CD4-positive, alpha-beta T cell treated with Interleukin-10 for 1 hour (primary cell): ENCODE results near the gene CCDC92.

ENCODE experiments used
- DNase-seq: peaks from one replicate; pipeline ENCODE4 v3.0.0-alpha.2; 2020

Gene CCDC92

DNA sequence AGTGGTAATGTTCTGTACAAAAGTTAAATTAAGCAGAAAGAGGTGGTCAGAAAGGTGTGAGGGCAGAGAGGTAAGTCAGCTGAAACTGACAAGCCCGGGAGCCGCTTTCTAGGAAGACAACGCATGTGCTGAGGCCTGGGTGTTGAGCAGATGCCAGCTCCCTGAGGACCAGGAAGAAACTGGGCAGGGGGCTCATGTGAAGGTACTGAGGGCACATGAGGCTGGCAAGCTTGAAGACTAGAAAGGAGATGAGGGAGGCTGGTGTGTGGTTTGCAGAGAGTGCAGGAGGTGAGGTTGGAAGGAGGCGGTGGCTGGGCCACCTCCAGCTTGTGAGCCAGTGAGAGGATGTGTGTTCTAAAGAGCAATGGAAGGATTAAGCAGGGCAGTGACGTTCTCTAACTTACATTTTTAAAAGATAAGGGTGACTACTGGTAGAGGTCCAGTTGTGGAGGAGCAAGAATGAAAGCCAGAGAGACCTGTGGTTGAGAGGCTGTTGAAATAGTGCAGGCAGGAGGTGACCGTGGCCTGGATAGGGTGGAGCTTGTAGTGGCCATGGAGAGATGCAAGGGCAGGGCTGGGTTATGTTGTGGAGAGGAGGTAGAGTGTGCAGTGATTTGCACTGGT is 29.5 kb upstream of the CCDC92 start:
- DNase-seq: no peak

DNA sequence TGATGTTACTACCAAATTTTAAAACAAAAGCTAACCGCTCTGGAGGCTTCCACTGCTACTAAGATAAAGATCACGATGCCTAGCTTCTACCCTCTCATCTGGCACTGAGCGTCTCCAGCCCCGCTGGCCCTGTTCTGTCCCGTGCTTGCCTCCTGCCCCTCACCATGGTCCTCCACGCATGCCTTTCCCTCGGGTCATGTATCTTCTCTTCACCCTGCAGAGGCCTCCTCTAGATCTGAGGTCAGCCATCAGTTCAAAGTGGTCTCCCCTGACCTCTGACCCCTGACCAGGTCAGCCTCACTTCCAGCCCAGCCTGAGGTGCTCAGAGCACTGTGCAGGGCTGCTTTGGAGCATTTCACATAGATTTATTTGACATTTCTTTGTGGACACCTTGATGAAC is 28.7 kb upstream of the CCDC92 start:
- no peak for DNase-seq

GRCh38 chr12:124000111-124000510 is 27.5 kb upstream of the CCDC92 start:
- no peak for DNase-seq

DNA sequence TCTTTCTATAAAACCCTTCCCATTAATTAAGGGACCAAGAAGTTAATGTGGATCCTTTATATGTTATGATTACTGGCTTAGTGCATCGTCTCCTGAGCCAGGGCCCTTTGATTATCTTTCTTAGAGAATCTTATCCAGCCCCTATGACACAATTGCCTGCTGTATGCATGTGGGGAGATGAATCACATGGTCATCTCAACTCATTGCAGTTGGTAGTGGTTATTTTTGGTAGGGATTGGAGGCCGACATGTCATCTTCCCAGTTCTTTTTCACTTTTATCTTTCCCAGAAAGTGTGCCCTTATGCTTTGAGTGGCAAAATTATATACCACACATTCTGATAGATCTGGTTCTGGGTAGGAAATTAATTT is 26.3 kb upstream of the CCDC92 start:
- no peak for DNase-seq

GRCh38 chr12:123998344-123998990 is 25.8 kb upstream of the CCDC92 start:
- DNase-seq: no peak

GRCh38 chr12:123997908-123998307 is 25.3 kb upstream of the CCDC92 start:
- no peak for DNase-seq

- DNase-seq: no peak
These were observed 24.6 kb upstream of the CCDC92 start for GRCh38 chr12:123997033-123997822.

DNA sequence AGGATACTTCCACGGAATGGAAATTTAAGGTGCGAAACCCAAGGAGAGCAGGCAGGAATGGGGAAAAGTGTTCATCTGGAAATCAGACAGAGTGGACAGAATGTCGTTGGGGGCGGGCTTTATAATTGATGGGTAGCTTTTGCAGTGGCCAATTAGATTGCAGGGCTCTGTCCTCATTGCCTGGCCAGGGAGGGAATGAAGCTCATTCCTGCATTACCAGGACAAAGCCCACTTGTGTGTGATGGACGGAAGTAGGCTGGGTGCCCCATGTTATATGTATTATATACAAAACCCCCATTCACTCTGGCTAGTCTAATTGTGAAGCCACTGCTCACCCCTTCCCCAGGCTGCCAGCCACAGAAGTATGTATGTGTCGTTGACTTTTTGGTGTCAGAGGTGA is 23.9 kb upstream of the CCDC92 start:
- DNase-seq: no peak

DNA sequence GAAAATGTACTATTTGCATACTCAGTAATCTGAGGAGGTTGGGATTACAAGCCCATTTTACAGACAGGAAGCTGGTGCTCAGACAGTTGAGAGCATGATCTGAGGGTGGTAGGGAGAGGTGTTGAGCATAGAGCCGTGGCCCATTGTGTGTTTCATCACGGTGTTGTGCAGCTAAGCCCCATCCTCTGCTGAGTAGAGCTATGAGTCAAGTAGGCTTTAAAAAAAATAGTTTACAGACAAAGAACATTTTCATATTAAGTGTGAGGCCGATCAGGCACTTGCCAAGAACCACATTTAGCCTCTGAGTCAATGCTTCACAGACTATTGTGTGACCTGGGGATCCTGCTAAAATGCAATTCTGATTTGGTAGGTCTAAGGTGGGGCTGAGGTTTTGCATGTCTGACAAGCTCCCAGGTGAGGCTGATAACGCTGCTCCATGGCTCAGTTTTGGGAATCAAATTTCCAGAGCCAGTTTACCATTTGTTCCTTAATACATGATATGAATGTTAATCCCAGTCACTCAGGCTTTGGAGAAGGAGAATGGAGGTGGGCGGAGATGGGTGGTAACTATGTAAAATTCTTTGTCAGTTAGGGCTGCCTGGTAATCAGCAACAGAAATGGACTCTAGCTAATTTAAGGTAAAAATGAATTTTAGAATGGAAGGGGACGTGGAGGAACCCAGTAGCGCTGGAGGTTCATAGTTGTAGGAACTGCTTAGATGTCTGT is 22.6 kb upstream of the CCDC92 start:
- no peak for DNase-seq

GRCh38 chr12:123992118-123992825 is 19.6 kb upstream of the CCDC92 start:
- no peak for DNase-seq

DNA sequence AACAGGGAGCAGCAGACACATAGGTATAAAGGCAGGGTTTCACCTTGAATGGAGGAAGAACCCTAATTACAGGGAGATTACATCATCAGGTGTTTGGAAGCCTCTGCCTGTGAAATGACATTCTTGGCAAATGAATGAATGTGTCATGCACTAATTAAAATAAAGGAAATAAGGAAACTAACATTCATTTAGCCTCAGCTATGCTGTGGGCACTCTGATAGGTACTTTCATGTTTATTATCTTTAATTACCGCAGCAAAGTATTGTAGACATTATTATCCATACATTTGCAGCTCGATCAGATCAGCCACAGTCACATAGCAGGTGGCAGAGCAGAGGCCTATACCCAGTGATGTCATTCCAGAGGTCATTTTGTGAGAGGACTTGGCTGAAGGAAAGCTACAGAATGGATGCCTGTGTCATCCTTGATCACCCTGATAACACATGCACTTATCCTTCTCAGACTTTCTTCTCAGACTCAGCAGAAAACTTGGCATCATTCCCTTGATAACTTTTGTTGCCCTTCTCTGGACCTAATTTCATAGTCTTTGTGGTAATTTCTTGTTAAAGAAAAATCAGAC is 18.8 kb upstream of the CCDC92 start:
- no peak for DNase-seq

DNA sequence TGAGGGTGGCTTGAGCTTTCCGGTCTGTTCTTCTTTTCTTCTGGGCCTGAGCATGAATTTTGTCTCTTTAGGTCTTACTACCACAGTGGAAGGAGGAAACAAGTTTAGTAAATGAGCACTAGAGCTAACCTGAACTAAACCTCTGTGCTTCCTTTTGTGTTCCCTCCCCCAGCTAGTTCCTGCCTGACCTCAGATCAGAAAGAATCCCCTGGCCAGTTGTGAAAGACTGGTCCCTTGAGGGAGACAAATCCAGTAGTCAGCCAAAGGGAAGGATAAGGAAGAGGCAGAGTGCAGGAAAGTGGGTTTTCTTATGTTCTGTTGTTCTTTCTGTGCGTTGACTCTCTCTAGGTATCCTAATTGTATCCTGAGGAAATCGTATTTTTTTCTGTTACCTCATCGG is 17.9 kb upstream of the CCDC92 start:
- DNase-seq: no peak

- DNase-seq: no peak
These were observed 17.1 kb upstream of the CCDC92 start for GRCh38 chr12:123989753-123990152.

- no peak for DNase-seq
These were observed 16.5 kb upstream of the CCDC92 start for GRCh38 chr12:123989168-123989567.

DNA sequence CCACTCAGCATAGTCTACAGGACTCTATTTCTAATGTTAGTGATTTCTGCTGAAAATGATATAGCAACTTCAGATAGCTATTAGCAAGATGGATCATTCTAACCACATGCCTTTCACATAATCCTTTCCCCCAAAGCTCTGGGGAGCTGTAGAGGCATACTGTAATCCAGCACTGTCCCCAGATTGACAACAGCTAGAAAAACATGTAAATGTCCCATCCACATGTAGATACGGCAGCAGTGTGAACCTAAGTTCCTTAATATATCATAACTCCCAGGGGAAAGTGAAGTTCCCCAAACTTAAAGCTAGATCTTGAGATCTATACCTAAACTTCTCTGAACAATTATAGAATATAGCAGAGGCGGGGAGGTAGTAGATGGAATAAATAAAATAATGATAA is 14.4 kb upstream of the CCDC92 start:
- DNase-seq: no peak

DNA sequence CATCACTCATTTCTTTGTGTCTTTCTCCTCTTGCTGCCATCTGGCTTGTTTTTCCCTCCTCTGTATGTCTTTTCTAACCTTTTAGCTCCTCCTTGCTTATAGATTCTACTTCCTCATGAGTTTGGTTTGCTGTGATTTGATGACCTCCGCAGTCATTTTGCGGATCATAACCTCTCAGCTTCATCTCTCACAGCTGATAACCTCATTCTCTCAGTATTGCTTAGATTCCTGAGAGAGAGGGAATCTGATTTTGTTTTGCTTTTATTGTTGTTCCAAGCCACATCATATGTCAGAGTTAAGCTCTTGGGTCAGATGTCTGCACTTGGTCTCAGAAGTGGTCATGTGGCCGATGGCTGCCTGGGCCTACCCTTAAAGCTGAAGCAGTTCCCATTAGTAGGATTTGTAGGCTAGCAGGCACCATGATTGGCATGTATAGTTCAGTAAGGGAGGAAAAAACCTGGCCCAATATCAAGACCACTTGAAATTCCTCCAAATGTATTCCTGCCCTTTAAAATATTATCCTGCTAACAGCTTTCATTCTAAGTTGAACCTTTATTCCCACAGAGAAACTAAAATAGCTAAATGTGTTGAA is 13.8 kb upstream of the CCDC92 start:
- DNase-seq: no peak

GRCh38 chr12:123984903-123985302 is 12.3 kb upstream of the CCDC92 start:
- no peak for DNase-seq

DNA sequence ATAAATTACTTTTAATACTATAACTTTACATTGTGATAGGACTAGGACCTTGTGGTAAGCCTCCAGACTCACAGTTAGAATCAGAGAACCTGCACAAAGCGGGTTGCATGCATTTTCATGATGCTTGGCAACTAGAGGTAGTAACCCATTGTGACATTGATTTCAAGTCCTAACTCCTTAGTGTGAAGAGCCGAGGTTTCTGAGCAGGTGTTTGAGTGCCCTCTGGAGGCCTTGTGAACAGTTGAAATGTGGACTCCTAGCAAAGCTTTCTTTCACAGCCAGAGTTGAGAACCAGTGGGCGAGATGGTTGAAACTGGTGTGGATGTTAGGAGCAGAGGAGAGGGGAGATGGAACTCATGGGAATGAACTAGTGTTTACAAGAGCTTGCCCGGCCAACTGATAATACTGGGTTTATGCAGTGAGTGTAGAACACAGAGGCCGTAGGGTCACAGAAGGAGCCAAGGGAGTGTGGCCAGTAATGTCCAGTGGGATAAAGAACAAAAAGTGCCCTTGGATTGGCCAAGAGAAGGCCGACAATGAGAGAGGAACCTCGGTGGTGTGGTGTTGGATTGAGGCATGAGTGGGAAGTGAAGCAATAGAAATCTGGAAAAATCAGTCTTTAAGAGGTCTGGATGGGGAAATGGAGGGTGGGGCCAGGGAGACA is 11.3 kb upstream of the CCDC92 start:
- peak; percentile 70 for DNase-seq

GRCh38 chr12:123982269-123982668 is 9.6 kb upstream of the CCDC92 start:
- DNase-seq: no peak

DNA sequence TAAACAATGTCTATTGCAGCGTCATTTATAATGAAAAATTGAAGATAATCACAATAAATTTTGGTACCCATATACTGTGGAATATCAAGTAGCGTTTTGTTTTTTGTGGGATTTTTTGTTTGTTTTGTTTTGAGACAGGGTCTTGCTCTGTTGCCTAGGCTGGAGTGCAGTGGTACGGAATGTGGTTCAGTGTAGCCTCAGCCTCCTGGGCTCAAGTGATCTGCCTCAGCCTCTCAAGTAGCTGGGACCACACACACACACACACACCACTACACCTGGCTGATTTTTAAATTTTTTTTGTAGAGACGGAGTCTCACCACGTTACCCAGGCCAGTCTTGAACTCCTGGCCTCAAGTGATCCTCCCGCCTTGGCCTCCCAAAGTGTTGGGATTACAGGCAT is 6.9 kb upstream of the CCDC92 start:
- DNase-seq: no peak

- no peak for DNase-seq
These were observed 3.7 kb upstream of the CCDC92 start for GRCh38 chr12:123976227-123976826.
